ENCODE results near the gene PPP3CB. TPM values are rescaled to one million over a fixed set of nuclear protein-coding genes. Genes with fewer than 3 reads are reported as not detected.

PPP3CB gene
- total and polyA plus RNA-seq, 4 donors: 49.1 to 180 (median 170) TPM

- Histone ChIP-seq H3K4me1 (ENCODE audit: control insufficient read depth, insufficient read depth, low read length) (peaks cover 12% of the 10 kb centered on the region), H3K27me3 (ENCODE audit: control insufficient read depth, insufficient read depth, low read length) (no peaks in the 10 kb centered on the region), H3K36me3 (ENCODE audit: control insufficient read depth, insufficient read depth, low read length) (peaks cover 35% of the 10 kb centered on the region), H3K27ac (ENCODE audit: low read depth, low read length) (no peak overlapping the region), H3K9me3 (ENCODE audit: control insufficient read depth, insufficient read depth, low read length) (no peaks in the 10 kb centered on the region), H3K4me3 (ENCODE audit: low read depth, low read length) (no peak overlapping the region)
- no peak for DNase-seq (ENCODE audit: low read depth in 4 of 6, low spot score in 6 of 6)
- 60% methylated on average over 1 of the region's 15 CpGs for WGBS (ENCODE audit: insufficient coverage)
Measured at GRCh38 chr10:73494213-73494612, 1.6 kb downstream of the PPP3CB start.

- Histone ChIP-seq H3K27ac (ENCODE audit: low read depth, low read length) (no peak overlapping the region), H3K36me3 (ENCODE audit: control insufficient read depth, insufficient read depth, low read length) (peaks cover 31% of the 10 kb centered on the region), H3K27me3 (ENCODE audit: control insufficient read depth, insufficient read depth, low read length) (no peaks in the 10 kb centered on the region), H3K9me3 (ENCODE audit: control insufficient read depth, insufficient read depth, low read length) (no peaks in the 10 kb centered on the region), H3K4me1 (ENCODE audit: control insufficient read depth, insufficient read depth, low read length) (peaks cover 12% of the 10 kb centered on the region), H3K4me3 (ENCODE audit: low read depth, low read length) (no peak overlapping the region)
- WGBS (ENCODE audit: insufficient coverage): no CpG with 5 or more reads among the region's 2 CpGs
- DNase-seq (ENCODE audit: low read depth in 4 of 6, low spot score in 6 of 6): peak in 1 of 6 donors; percentile 20
Measured at GRCh38 chr10:73493781-73494180, 2.0 kb downstream of the PPP3CB start.

- Histone ChIP-seq H3K4me1 (ENCODE audit: control insufficient read depth, insufficient read depth, low read length) (peaks cover 2% of the 10 kb centered on the region), H3K27ac (ENCODE audit: low read depth, low read length) (no peak overlapping the region), H3K9me3 (ENCODE audit: control insufficient read depth, insufficient read depth, low read length) (no peaks in the 10 kb centered on the region), H3K36me3 (ENCODE audit: control insufficient read depth, insufficient read depth, low read length) (peaks cover 11% of the 10 kb centered on the region), H3K4me3 (ENCODE audit: low read depth, low read length) (no peak overlapping the region), H3K27me3 (ENCODE audit: control insufficient read depth, insufficient read depth, low read length) (no peaks in the 10 kb centered on the region)
- no peak for DNase-seq (ENCODE audit: low read depth in 4 of 6, low spot score in 6 of 6)
- WGBS (ENCODE audit: insufficient coverage): 98% methylated on average over 4 of the region's 4 CpGs
Measured at GRCh38 chr10:73486601-73487000, 9.2 kb downstream of the PPP3CB start.

GRCh38 chr10:73485320-73485719, 10.5 kb downstream of the PPP3CB start:
- Histone ChIP-seq H3K9me3 (ENCODE audit: control insufficient read depth, insufficient read depth, low read length) (no peaks in the 10 kb centered on the region), H3K4me1 (ENCODE audit: control insufficient read depth, insufficient read depth, low read length) (no peaks in the 10 kb centered on the region), H3K4me3 (ENCODE audit: low read depth, low read length) (no peak overlapping the region), H3K27me3 (ENCODE audit: control insufficient read depth, insufficient read depth, low read length) (no peaks in the 10 kb centered on the region), H3K36me3 (ENCODE audit: control insufficient read depth, insufficient read depth, low read length) (peaks cover 11% of the 10 kb centered on the region), H3K27ac (ENCODE audit: low read depth, low read length) (no peak overlapping the region)
- DNase-seq (ENCODE audit: low read depth in 4 of 6, low spot score in 6 of 6): no peak
- whole genome bisulfite sequencing (ENCODE audit: insufficient coverage): 100% methylated on average over 1 of the region's 1 CpG

GRCh38 chr10:73480158-73480557, 15.7 kb downstream of the PPP3CB start:
- no peak for DNase-seq (ENCODE audit: low read depth in 4 of 6, low spot score in 6 of 6)
- H3K4me3 ChIP-seq (ENCODE audit: low read depth, low read length): no peak overlapping the region
- no peaks in the 10 kb centered on the region for H3K27me3 ChIP-seq (ENCODE audit: control insufficient read depth, insufficient read depth, low read length)
- H3K4me1 ChIP-seq (ENCODE audit: control insufficient read depth, insufficient read depth, low read length): no peaks in the 10 kb centered on the region
- no peak overlapping the region for H3K27ac ChIP-seq (ENCODE audit: low read depth, low read length)
- peaks cover 15% of the 10 kb centered on the region for H3K36me3 ChIP-seq (ENCODE audit: control insufficient read depth, insufficient read depth, low read length)
- WGBS (ENCODE audit: insufficient coverage): 96% methylated on average over 4 of the region's 7 CpGs
- no peaks in the 10 kb centered on the region for H3K9me3 ChIP-seq (ENCODE audit: control insufficient read depth, insufficient read depth, low read length)

- Histone ChIP-seq H3K36me3 (ENCODE audit: control insufficient read depth, insufficient read depth, low read length) (peaks cover 19% of the 10 kb centered on the region), H3K27me3 (ENCODE audit: control insufficient read depth, insufficient read depth, low read length) (no peaks in the 10 kb centered on the region), H3K4me3 (ENCODE audit: low read depth, low read length) (no peak overlapping the region), H3K9me3 (ENCODE audit: control insufficient read depth, insufficient read depth, low read length) (no peaks in the 10 kb centered on the region), H3K4me1 (ENCODE audit: control insufficient read depth, insufficient read depth, low read length) (no peaks in the 10 kb centered on the region), H3K27ac (ENCODE audit: low read depth, low read length) (no peak overlapping the region)
- DNase-seq (ENCODE audit: low read depth in 4 of 6, low spot score in 6 of 6): no peak
- no CpG with 5 or more reads among the region's 3 CpGs for WGBS (ENCODE audit: insufficient coverage)
Measured at GRCh38 chr10:73478636-73479035, 17.2 kb downstream of the PPP3CB start.

- no peak overlapping the region for H3K27ac ChIP-seq (ENCODE audit: low read depth, low read length)
- no CpG with 5 or more reads among the region's 3 CpGs for WGBS (ENCODE audit: insufficient coverage)
- no peaks in the 10 kb centered on the region for H3K4me1 ChIP-seq (ENCODE audit: control insufficient read depth, insufficient read depth, low read length)
- H3K9me3 ChIP-seq (ENCODE audit: control insufficient read depth, insufficient read depth, low read length): no peaks in the 10 kb centered on the region
- peaks cover 23% of the 10 kb centered on the region for H3K36me3 ChIP-seq (ENCODE audit: control insufficient read depth, insufficient read depth, low read length)
- H3K27me3 ChIP-seq (ENCODE audit: control insufficient read depth, insufficient read depth, low read length): no peaks in the 10 kb centered on the region
- DNase-seq (ENCODE audit: low read depth in 4 of 6, low spot score in 6 of 6): no peak
- no peak overlapping the region for H3K4me3 ChIP-seq (ENCODE audit: low read depth, low read length)
Measured at GRCh38 chr10:73471226-73471625, 24.6 kb downstream of the PPP3CB start.

- DNase-seq (ENCODE audit: low read depth in 4 of 6, low spot score in 6 of 6): no peak
- Histone ChIP-seq H3K4me1 (ENCODE audit: control insufficient read depth, insufficient read depth, low read length) (no peaks in the 10 kb centered on the region), H3K4me3 (ENCODE audit: low read depth, low read length) (no peak overlapping the region), H3K36me3 (ENCODE audit: control insufficient read depth, insufficient read depth, low read length) (peaks cover 27% of the 10 kb centered on the region), H3K27ac (ENCODE audit: low read depth, low read length) (no peak overlapping the region), H3K9me3 (ENCODE audit: control insufficient read depth, insufficient read depth, low read length) (no peaks in the 10 kb centered on the region), H3K27me3 (ENCODE audit: control insufficient read depth, insufficient read depth, low read length) (no peaks in the 10 kb centered on the region)
Measured at GRCh38 chr10:73469579-73469978, 26.2 kb downstream of the PPP3CB start.

- Histone ChIP-seq H3K27ac (ENCODE audit: low read depth, low read length) (no peak overlapping the region), H3K4me3 (ENCODE audit: low read depth, low read length) (no peak overlapping the region), H3K9me3 (ENCODE audit: control insufficient read depth, insufficient read depth, low read length) (no peaks in the 10 kb centered on the region), H3K4me1 (ENCODE audit: control insufficient read depth, insufficient read depth, low read length) (no peaks in the 10 kb centered on the region), H3K36me3 (ENCODE audit: control insufficient read depth, insufficient read depth, low read length) (peaks cover 24% of the 10 kb centered on the region), H3K27me3 (ENCODE audit: control insufficient read depth, insufficient read depth, low read length) (no peaks in the 10 kb centered on the region)
- DNase-seq (ENCODE audit: low read depth in 4 of 6, low spot score in 6 of 6): no peak
- no CpG with 5 or more reads among the region's 2 CpGs for WGBS (ENCODE audit: insufficient coverage)
Measured at GRCh38 chr10:73467206-73467605, 28.6 kb downstream of the PPP3CB start.

GRCh38 chr10:73465978-73466726, 29.7 kb downstream of the PPP3CB start:
- Histone ChIP-seq H3K4me3 (ENCODE audit: low read depth, low read length) (no peak overlapping the region), H3K27ac (ENCODE audit: low read depth, low read length) (no peak overlapping the region), H3K4me1 (ENCODE audit: control insufficient read depth, insufficient read depth, low read length) (no peaks in the 10 kb centered on the region), H3K27me3 (ENCODE audit: control insufficient read depth, insufficient read depth, low read length) (no peaks in the 10 kb centered on the region), H3K36me3 (ENCODE audit: control insufficient read depth, insufficient read depth, low read length) (peaks cover 26% of the 10 kb centered on the region), H3K9me3 (ENCODE audit: control insufficient read depth, insufficient read depth, low read length) (no peaks in the 10 kb centered on the region)
- no CpG with 5 or more reads among the region's 2 CpGs for WGBS (ENCODE audit: insufficient coverage)
- DNase-seq (ENCODE audit: low read depth in 4 of 6, low spot score in 6 of 6): no peak

Measured in spinal cord (tissue), 10 donors.